Iris pigment epithelial cell (primary cell): Measurements from ENCODE around the gene PCDHGA9.
"Not testable (repeated sequence)": the region's sequence is repeated elsewhere in the genome, so short reads cannot be mapped to it uniquely, and the experiment has no call there.

Source experiments
- DNase-seq: peaks from one replicate; pipeline ENCODE4 v3.0.0-alpha.2; 2011; ENCODE audit warnings: low read depth

Gene PCDHGA9

GRCh38 chr5:141402553-141403243 is at the start of gene PCDHGA9:
PCDHGA9 (plus strand) TSS chr5:141402778; CDS start chr5:141402953, 175 bp downstream.
- DNase-seq: peak; percentile 48

GRCh38 chr5:141354900-141355469 is 47.6 kb upstream of the PCDHGA9 start, which contains the start of gene PCDHGA4:
PCDHGA4 (plus strand) TSS chr5:141355021; CDS start chr5:141355108, 87 bp downstream.
- peak; percentile 20 for DNase-seq

GRCh38 chr5:141355641-141356040 is 46.9 kb upstream of the PCDHGA9 start:
- DNase-seq: no peak

GRCh38 chr5:141356133-141356532 is 46.4 kb upstream of the PCDHGA9 start:
- DNase-seq: no peak

GRCh38 chr5:141356950-141357349 is 45.6 kb upstream of the PCDHGA9 start:
- DNase-seq: no peak

GRCh38 chr5:141359790-141360426 is 42.7 kb upstream of the PCDHGA9 start, which contains the start of gene PCDHGB2:
PCDHGB2 (plus strand) TSS chr5:141359994; CDS start chr5:141360136, 142 bp downstream.
- DNase-seq: peak; percentile 26

GRCh38 chr5:141360685-141361084 is 41.9 kb upstream of the PCDHGA9 start:
- no peak for DNase-seq

GRCh38 chr5:141362719-141363118 is 39.9 kb upstream of the PCDHGA9 start:
- no peak for DNase-seq

- no peak for DNase-seq
Measured at GRCh38 chr5:141363952-141364660, 38.5 kb upstream of the PCDHGA9 start, which contains the start of gene PCDHGA5. PCDHGA5 (plus strand) TSS chr5:141364162; CDS start chr5:141364331, 169 bp downstream.

- no peak for DNase-seq
Measured at GRCh38 chr5:141366016-141366896, 36.3 kb upstream of the PCDHGA9 start.

- DNase-seq: peak; percentile 64
Measured at GRCh38 chr5:141369994-141370848, 32.4 kb upstream of the PCDHGA9 start, which contains the start of gene PCDHGB3. PCDHGB3 (plus strand) TSS chr5:141370242; CDS start chr5:141370395, 153 bp downstream.

GRCh38 chr5:141371572-141372475 is 30.8 kb upstream of the PCDHGA9 start:
- DNase-seq: no peak

- DNase-seq: peak; percentile 31
Measured at GRCh38 chr5:141373673-141374317, 28.8 kb upstream of the PCDHGA9 start, which contains the start of gene PCDHGA6. PCDHGA6 (plus strand) TSS chr5:141373891; CDS start chr5:141374084, 193 bp downstream.

- no peak for DNase-seq
Measured at GRCh38 chr5:141374627-141375026, 28.0 kb upstream of the PCDHGA9 start.

- not testable (repeated sequence) for DNase-seq
Measured at GRCh38 chr5:141375444-141376155, 27.0 kb upstream of the PCDHGA9 start.

GRCh38 chr5:141382469-141383294 is 19.9 kb upstream of the PCDHGA9 start, which contains the start of gene PCDHGA7:
PCDHGA7 (plus strand) TSS chr5:141382742; CDS start chr5:141382900, 158 bp downstream.
- DNase-seq: peak; percentile 53

- DNase-seq: no peak
Measured at GRCh38 chr5:141383345-141383744, 19.2 kb upstream of the PCDHGA9 start.
